ENCODE results near the gene L3MBTL1.

Gene L3MBTL1

DNA sequence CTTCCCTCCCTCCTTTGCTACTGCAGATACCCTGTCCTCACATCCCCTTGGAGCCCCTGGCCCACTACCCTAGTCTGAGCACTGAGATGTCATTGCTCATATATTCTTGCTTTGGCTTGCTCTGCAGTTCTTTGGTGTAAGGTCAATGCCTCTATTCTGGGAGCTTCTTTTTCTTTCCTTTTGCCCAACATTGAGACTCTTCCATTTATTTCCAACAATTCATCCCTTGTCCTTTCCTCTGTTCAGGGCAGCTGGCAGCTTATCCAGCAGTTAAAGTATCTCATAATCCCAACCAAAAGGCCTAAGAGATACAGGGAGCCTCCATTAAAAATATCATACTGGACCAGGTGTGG is 23.6 kb downstream of the L3MBTL1 start:
- TF ChIP-seq CTCF (conservative IDR thresholded peaks at IDR 0.05), result no peak
- H3K27ac ChIP-seq, result no peak overlapping the region

GRCh38 chr20:43532416-43533055 is 25.0 kb downstream of the L3MBTL1 start:
- H3K27ac ChIP-seq, result no peak overlapping the region

GRCh38 chr20:43533060-43533459 is 25.6 kb downstream of the L3MBTL1 start:
- H3K27ac ChIP-seq, result no peak overlapping the region

More at GRCh38 chr20:43532416-43533055, 25.0 kb downstream of the L3MBTL1 start:
- no peak for TF ChIP-seq CTCF (conservative IDR thresholded peaks at IDR 0.05)

DNA sequence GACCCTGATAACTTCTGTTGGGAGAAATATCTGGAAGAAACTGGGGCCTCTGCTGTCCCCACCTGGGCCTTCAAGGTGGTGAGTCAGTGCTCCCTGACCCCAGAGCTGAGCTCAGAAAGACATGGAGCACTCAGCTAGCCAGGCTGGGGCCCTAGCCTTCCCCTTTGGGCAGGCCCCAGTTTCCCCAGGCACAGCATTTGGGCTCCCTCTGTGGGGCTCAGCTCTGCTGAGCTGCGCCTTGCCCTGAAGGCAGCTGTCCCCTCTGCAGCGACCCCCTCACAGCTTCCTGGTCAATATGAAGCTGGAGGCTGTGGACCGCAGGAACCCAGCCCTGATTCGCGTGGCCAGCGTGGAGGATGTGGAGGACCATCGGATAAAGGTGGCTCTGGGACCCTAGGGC is 26.5 kb downstream of the L3MBTL1 start:
- no peak for TF ChIP-seq CTCF (conservative IDR thresholded peaks at IDR 0.05)
- no peak overlapping the region for H3K27ac ChIP-seq

More at GRCh38 chr20:43533060-43533459, 25.6 kb downstream of the L3MBTL1 start:
- no peak for TF ChIP-seq CTCF (conservative IDR thresholded peaks at IDR 0.05)

DNA sequence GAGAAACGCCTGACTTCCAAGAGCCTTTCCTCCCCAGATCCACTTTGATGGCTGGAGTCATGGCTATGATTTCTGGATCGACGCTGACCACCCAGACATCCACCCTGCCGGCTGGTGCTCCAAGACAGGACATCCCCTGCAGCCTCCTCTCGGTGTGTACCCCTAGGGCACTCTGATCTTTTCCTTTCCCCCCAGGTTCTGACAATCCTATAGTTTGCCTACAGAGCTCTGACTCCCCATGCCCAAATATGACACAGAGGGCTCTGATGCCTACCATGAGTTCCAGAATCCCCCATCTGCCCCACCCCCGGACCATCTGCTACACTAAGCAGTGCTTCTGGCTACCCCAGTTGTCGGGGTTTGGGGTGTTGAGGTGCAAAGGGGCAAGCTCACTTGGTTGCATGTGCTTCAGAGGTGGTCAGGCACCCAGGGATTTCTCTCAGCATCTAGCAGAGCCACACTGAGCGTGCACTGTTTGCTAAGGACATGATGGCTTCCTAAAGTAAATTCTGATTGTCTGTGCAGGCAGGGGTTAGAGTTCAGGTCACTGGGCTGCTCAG is 27.4 kb downstream of the L3MBTL1 start:
- no peak for TF ChIP-seq CTCF (conservative IDR thresholded peaks at IDR 0.05)
- no peak overlapping the region for H3K27ac ChIP-seq

GRCh38 chr20:43535370-43536004 is 28.0 kb downstream of the L3MBTL1 start:
- no peak overlapping the region for H3K27ac ChIP-seq
- no peak for TF ChIP-seq CTCF (conservative IDR thresholded peaks at IDR 0.05)

GRCh38 chr20:43536041-43536816 is 28.7 kb downstream of the L3MBTL1 start:
- TF ChIP-seq CTCF (conservative IDR thresholded peaks at IDR 0.05), result no peak
- H3K27ac ChIP-seq, result no peak overlapping the region
